Activated CD8-positive, alpha-beta T cell treated with anti-CD3 and anti-CD28 coated beads for 36 hours (primary cell): ENCODE results near the gene ACAA1. TPM values are rescaled to one million over a fixed set of nuclear protein-coding genes. Genes with fewer than 3 reads are reported as not detected.
A peak's percentile ranks its signal among the peaks of the same experiment; 100 is the strongest.
"Not testable (repeated sequence)": the region's sequence is repeated elsewhere in the genome, so short reads cannot be mapped to it uniquely, and the experiment has no call there.

Experiments
- ATAC-seq: fragments of 200-7000 bp; cut with Tn5 transposase; one replicate; pipeline ENCODE4 v1.10.0; 2021; ENCODE audit warnings: mild to moderate bottlenecking, moderate library complexity
- CTCF ChIA-PET: fragments of 350-600 bp; sonication (Branson Sonifier 250); formaldehyde crosslinking; loops from one replicate; lab custom pipeline; 2021; ENCODE audit warnings: antibody characterized with exemption; lab: Charles Lee
- POLR2A ChIA-PET: fragments of 350-600 bp; sonication (Branson Sonifier 250); formaldehyde crosslinking; loops from one replicate; lab custom pipeline; 2021; ENCODE audit warnings: antibody characterized with exemption; lab: Charles Lee
- DNase-seq: peaks from one replicate; pipeline ENCODE4 v3.0.0-alpha.2; 2020
- H3K27ac Mint-ChIP-seq: one replicate; pipeline ENCODE4 v1.8.0; 2021; ENCODE audit warnings: mild to moderate bottlenecking, mixed read lengths
- H3K27me3 Mint-ChIP-seq: one replicate; pipeline ENCODE4 v1.8.0; 2021; ENCODE audit warnings: mixed read lengths
- H3K36me3 Mint-ChIP-seq: one replicate; pipeline ENCODE4 v1.8.0; 2021; ENCODE audit warnings: low read depth, mixed read lengths
- H3K4me1 Mint-ChIP-seq: one replicate; pipeline ENCODE4 v1.8.0; 2021; ENCODE audit warnings: low read depth, mixed read lengths
- H3K4me3 Mint-ChIP-seq: one replicate; pipeline ENCODE4 v1.8.0; 2021; ENCODE audit warnings: mild to moderate bottlenecking, moderate library complexity, mixed read lengths
- H3K9me3 Mint-ChIP-seq: one replicate; pipeline ENCODE4 v1.8.0; 2021; ENCODE audit warnings: mixed read lengths
- intact Hi-C: fragments of 100-400 bp; cut with micrococcal nuclease; formaldehyde crosslinking; loops from one replicate; pipeline ENCODE4 v1.10.0; 2022
- total RNA-seq, 2 experiments: library from RNA; stranded (reverse); gene quantifications; one replicate each; pipeline ENCODE4 v1.2.3, GENCODE V29; 2021
- TF ChIP-seq, protein P1 (sequence below): fragments of 200-600 bp; IDR thresholded peaks from one replicate; pipeline ENCODE4 v1.8.0; 2022; ENCODE audit warnings: antibody characterized with exemption, mild to moderate bottlenecking

ACAA1 gene
- total RNA-seq, 2 experiments from 2014 or later: 70.1 to 72.0 TPM

DNA sequence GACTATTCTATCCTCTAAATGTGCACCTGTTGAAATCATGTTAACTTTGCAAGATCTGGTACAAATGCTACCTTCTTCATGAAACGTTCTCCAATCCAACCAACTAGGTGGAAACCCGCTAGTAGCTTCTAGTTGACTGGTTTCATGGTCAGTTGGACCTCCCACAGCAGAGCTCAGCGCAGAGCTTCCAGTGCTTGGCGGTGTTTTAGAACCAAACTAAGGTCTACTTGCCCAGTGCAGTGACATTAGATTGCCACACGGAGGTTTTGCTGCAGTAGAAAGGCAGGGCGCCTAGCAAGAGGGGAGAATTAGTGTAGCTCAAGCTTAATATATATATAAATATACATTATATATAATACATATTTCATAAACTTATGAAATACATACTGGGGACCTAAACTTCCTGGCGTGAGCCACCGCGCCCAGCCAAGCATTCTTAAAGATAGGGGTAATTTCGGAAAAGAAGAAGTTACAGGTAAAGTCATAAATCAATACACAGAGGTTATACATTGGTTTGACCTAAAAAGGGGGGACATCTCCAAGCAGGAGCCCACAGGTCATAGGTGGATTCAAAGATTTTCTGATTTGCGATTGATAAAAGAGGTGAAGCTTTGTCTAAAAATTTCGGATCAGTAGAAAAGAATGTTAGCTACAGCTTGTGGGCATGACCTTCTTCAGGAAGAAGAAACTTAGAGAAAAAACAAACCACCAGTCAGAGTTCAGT is 26.4 kb upstream of the ACAA1 start:
- TF ChIP-seq, protein P1, sequence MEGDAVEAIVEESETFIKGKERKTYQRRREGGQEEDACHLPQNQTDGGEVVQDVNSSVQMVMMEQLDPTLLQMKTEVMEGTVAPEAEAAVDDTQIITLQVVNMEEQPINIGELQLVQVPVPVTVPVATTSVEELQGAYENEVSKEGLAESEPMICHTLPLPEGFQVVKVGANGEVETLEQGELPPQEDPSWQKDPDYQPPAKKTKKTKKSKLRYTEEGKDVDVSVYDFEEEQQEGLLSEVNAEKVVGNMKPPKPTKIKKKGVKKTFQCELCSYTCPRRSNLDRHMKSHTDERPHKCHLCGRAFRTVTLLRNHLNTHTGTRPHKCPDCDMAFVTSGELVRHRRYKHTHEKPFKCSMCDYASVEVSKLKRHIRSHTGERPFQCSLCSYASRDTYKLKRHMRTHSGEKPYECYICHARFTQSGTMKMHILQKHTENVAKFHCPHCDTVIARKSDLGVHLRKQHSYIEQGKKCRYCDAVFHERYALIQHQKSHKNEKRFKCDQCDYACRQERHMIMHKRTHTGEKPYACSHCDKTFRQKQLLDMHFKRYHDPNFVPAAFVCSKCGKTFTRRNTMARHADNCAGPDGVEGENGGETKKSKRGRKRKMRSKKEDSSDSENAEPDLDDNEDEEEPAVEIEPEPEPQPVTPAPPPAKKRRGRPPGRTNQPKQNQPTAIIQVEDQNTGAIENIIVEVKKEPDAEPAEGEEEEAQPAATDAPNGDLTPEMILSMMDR: peak; percentile 47
- Mint-ChIP-seq H3K27ac (peak overlapping the region; percentile 99), H3K36me3 (peaks cover 25% of the 10 kb centered on the region), H3K4me3 (peak overlapping the region; percentile 93), H3K4me1 (peaks cover 28% of the 10 kb centered on the region), H3K27me3 (no peaks in the 10 kb centered on the region), H3K9me3 (no peaks in the 10 kb centered on the region)
- ATAC-seq (no peak), DNase-seq (peak; percentile 45)
- POLR2A ChIA-PET: interaction anchor here (1.0 to 6.0 kb wide), 6 partner anchors 9 to 43 kb away, joined by 3 to 67 read pairs (median 10); partner anchors contain the start of genes ACAA1 and MYD88
- intact Hi-C loops: no loop called here
- CTCF ChIA-PET: interaction anchor here (0.9 to 4.7 kb wide), 9 partner anchors 9 to 184 kb away, joined by 3 to 31 read pairs (median 8); partner anchors contain the start of genes ACAA1, MYD88 and XYLB

DNA sequence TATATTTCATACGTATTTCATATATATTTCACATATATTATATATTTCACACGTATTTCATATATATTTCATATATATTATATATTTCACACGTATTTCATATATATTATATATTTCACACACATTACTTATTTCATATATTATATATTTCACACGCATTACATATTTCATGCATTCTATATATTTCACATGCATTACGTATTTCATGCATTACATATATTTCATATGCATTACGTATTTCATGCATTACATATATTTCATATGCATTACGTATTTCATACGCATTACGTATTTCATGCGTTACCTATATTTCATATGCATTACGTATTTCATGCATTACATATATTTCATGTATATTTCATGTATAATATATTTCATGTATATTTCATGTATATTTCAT is 23.8 kb upstream of the ACAA1 start:
- H3K9me3 Mint-ChIP-seq, H3K4me3 Mint-ChIP-seq, DNase-seq, intact Hi-C loops, H3K27ac Mint-ChIP-seq, H3K27me3 Mint-ChIP-seq, POLR2A ChIA-PET, H3K36me3 Mint-ChIP-seq, CTCF ChIA-PET, ATAC-seq: not testable (repeated sequence)
- H3K4me1 Mint-ChIP-seq: peaks cover 11% of the 10 kb centered on the region

DNA sequence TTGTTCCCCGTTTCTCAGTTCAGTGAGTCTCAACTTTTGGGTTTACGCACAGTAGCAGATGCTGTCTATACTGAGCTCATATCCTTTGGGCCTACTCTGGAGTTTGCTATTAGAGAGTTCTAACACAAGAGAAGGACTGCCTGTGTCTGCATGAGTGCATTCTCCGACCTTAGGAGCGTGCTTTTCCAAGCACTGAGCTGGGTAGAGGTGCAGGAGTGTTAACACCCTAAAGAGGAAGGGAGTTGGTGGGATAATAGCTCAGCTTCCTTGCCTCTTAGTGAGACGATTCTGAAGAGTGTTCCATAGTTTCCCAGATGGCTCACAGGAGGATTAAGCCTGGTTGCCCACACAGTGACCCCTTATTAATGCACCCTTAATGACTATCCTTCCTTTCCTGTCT is 21.5 kb upstream of the ACAA1 start:
- H3K4me1 Mint-ChIP-seq: peaks cover 22% of the 10 kb centered on the region
- ATAC-seq (no peak), DNase-seq (no peak)
- no peaks in the 10 kb centered on the region for H3K27me3 Mint-ChIP-seq
- intact Hi-C loops: no loop called here
- no peak overlapping the region for H3K27ac Mint-ChIP-seq
- TF ChIP-seq, protein P1: no peak
- ChIA-PET POLR2A (interaction anchor here (0.8 kb wide), 1 partner anchor 11 kb away, joined by 3 read pairs; no protein-coding TSS in a partner anchor), CTCF (no interaction called here)
- no peak overlapping the region for H3K4me3 Mint-ChIP-seq
- no peaks in the 10 kb centered on the region for H3K36me3 Mint-ChIP-seq
- no peaks in the 10 kb centered on the region for H3K9me3 Mint-ChIP-seq

DNA sequence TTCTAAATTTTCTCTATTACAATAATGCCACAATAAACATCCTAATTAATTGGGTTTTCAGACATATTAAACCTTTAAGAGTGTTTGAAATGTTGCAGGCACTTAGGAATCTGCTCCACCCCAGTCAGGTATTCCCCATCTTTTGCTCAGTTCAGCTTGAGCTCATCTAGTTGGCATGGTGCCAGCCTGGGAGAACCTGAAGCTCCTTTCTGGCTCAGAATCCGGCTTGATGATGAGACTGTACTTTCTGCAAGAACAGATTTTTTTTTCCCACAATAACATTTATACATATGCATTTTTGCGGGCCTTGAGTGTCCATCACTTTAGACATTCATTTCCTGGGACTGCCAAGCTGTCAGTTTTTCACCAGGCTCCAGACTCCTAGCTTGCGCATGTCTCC is 20.7 kb upstream of the ACAA1 start:
- ChIA-PET POLR2A (interaction anchor here (0.8 kb wide), 1 partner anchor 12 kb away, joined by 3 read pairs; no protein-coding TSS in a partner anchor), CTCF (no interaction called here)
- H3K4me3 Mint-ChIP-seq: no peak overlapping the region
- TF ChIP-seq, protein P1: no peak
- H3K4me1 Mint-ChIP-seq: peaks cover 23% of the 10 kb centered on the region
- ATAC-seq (no peak), DNase-seq (no peak)
- H3K36me3 Mint-ChIP-seq: no peaks in the 10 kb centered on the region
- H3K27me3 Mint-ChIP-seq: no peaks in the 10 kb centered on the region
- intact Hi-C loops: no loop called here
- H3K9me3 Mint-ChIP-seq: no peaks in the 10 kb centered on the region
- H3K27ac Mint-ChIP-seq: no peak overlapping the region

DNA sequence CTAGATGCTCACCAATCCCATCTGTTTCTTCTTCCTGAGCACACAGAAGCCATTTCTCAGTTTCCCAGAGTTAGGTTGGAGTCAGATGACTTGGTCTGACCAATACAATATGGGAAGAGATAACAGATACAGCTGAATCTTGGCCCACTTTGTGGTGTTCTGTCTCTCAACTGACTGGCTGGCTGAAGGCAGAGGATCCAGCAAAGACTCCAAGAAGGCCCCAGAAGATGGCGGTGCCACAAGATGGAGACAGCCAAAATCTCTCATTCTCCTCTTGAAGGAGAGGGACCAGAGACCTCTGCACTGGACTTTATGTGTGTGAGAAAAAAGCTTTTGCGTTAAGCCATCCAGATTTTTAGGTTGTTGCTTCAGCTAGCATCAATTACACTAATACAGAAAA is 20.2 kb upstream of the ACAA1 start:
- no peak for ATAC-seq
- H3K9me3 Mint-ChIP-seq: no peaks in the 10 kb centered on the region
- no peaks in the 10 kb centered on the region for H3K36me3 Mint-ChIP-seq
- H3K27me3 Mint-ChIP-seq: no peaks in the 10 kb centered on the region
- POLR2A ChIA-PET: interaction anchor here (0.7 to 4.8 kb wide), 2 partner anchors 8 to 58 kb away, joined by 3 to 29 read pairs; partner anchors contain the start of gene OXSR1
- no peak overlapping the region for H3K4me3 Mint-ChIP-seq
- no peak for DNase-seq
- H3K27ac Mint-ChIP-seq: no peak overlapping the region
- H3K4me1 Mint-ChIP-seq: peaks cover 25% of the 10 kb centered on the region
- TF ChIP-seq, protein P1: no peak
- intact Hi-C loops: no loop called here
- CTCF ChIA-PET: no interaction called here
